Ishikawa (cell line): ENCODE data around the gene SERPINA6.

Source experiments
- CEBPB ChIP-seq: IDR thresholded peaks from 2 replicates; pipeline ENCODE4 v1.6.1; 2012
- CREB1 ChIP-seq: IDR thresholded peaks from 2 replicates; pipeline ENCODE4 v1.6.1; 2012; ENCODE audit warnings: low read depth
- EGR1 ChIP-seq: IDR thresholded peaks from 2 replicates; pipeline ENCODE4 v1.6.1; 2012
- EP300 ChIP-seq: IDR thresholded peaks from 2 replicates; pipeline ENCODE4 v1.6.1; 2012; ENCODE audit warnings: borderline replicate concordance
- FOXM1 ChIP-seq: IDR thresholded peaks from 2 replicates; pipeline ENCODE4 v1.6.1; 2012; ENCODE audit warnings: low read depth, borderline replicate concordance
- NFIC ChIP-seq: IDR thresholded peaks from 2 replicates; pipeline ENCODE4 v1.6.1; 2012
- RAD21 ChIP-seq: IDR thresholded peaks from 2 replicates; pipeline ENCODE4 v1.6.1; 2012; ENCODE audit warnings: low read depth
- TAF1 ChIP-seq: IDR thresholded peaks from 2 replicates; pipeline ENCODE4 v1.6.1; 2012; ENCODE audit warnings: low read depth, mild to moderate bottlenecking
- TCF12 ChIP-seq: IDR thresholded peaks from 2 replicates; pipeline ENCODE4 v1.6.1; 2012; ENCODE audit warnings: low read depth
- TEAD4 ChIP-seq: IDR thresholded peaks from 2 replicates; pipeline ENCODE4 v1.6.1; 2012
- YY1 ChIP-seq: IDR thresholded peaks from 2 replicates; pipeline ENCODE4 v1.6.1; 2012; ENCODE audit warnings: low read depth
- ZBTB7A ChIP-seq: IDR thresholded peaks from 2 replicates; pipeline ENCODE4 v1.6.1; 2012; ENCODE audit warnings: low read depth
- TF ChIP-seq, protein P1 (sequence below): IDR thresholded peaks from 2 replicates; pipeline ENCODE4 v1.6.1; 2012
- TF ChIP-seq, protein P2 (sequence below): IDR thresholded peaks from 2 replicates; pipeline ENCODE4 v1.6.1; 2012
- TF ChIP-seq, protein P3 (sequence below): IDR thresholded peaks from 2 replicates; pipeline ENCODE4 v1.6.1; 2012; ENCODE audit warnings: low read depth, mild to moderate bottlenecking

The SERPINA6 gene

GRCh38 chr14:94355191-94355794 lies 32.2 kb upstream of the SERPINA6 start:
- TF ChIP-seq, protein P1, sequence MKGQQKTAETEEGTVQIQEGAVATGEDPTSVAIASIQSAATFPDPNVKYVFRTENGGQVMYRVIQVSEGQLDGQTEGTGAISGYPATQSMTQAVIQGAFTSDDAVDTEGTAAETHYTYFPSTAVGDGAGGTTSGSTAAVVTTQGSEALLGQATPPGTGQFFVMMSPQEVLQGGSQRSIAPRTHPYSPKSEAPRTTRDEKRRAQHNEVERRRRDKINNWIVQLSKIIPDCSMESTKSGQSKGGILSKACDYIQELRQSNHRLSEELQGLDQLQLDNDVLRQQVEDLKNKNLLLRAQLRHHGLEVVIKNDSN, result no peak
- TF ChIP-seq, protein P2, sequence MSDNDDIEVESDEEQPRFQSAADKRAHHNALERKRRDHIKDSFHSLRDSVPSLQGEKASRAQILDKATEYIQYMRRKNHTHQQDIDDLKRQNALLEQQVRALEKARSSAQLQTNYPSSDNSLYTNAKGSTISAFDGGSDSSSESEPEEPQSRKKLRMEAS, result no peak
- no peak for TF ChIP-seq FOXM1
- TF ChIP-seq TEAD4, result no peak
- no peak for TF ChIP-seq YY1
- 0 out of 2 replicates have a peak, but pooled peaks have one; percentile 1 for TF ChIP-seq RAD21

DNA sequence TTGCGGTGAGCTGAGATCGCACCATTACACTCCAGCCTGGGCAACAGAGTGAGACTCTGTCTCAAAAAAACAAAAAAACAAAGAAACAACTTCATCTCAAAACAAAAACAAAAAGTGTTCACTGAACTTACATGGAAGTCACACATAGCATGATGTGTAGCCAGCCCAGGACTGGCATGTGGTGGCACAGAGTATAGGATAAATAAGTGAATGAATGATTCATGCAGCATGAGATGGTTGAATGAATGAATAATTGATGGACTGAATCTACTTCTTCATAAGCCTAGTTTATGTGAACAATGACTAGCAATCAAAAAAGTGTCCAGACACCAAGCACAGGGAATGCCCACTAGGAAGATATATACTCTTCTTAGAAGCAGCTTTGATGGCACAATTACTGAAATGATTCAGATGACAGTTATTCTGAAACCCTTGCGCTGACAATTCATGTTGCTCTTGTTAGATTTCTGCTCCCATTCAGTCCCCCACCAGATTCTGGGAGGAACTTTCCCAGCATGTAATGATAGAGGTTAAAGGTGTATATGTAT lies 31.6 kb upstream of the SERPINA6 start:
- TF ChIP-seq YY1 (no peak), RAD21 (no peak), CEBPB (no peak), CREB1 (no peak), FOXM1 (no peak)
- TF ChIP-seq, protein P1, result no peak

DNA sequence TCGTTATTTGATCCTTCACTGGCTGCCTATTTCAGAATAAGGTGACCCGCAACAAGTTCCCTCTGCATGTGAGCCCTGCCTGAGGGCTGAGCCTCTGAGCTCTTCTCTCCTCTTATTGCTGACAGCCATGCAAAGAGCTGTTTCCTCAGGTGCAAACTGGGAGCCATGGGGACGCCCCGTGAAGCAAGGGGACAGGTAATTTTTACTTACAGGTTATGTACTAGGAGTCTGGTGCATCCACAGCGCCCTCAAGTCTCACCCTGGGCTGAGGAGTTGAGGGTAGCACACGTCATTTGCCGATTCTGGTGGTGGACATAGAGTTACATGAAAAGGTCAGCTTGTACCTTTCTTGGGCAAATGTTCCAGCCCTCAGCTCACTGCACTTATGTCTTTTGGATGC lies 26.1 kb upstream of the SERPINA6 start:
- TF ChIP-seq CEBPB, result no peak
- TF ChIP-seq, protein P1, result no peak
- TF ChIP-seq ZBTB7A, result no peak
- TF ChIP-seq TAF1, result no peak

DNA sequence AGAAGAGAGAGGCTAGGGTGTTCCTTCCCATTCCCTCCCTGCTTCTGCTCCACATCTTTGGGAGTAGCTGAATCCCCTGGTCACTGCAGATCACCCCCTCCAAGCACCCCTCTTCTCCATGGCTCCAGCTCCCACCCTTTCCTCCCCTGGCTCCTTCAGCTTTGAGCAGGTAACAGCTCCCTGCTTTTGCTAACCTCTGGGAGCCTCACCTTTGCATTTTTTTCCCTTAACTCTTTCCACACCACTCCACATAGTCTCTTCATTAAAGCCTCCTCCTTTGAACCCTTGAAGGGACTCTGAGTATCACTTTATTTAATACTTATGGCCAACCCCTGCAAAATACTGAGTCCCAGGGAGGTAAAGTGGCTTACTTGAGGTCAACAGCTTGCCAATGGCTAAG lies 25.7 kb upstream of the SERPINA6 start:
- no peak for TF ChIP-seq CREB1
- no peak for TF ChIP-seq EP300
- no peak for TF ChIP-seq EGR1
- TF ChIP-seq, protein P1, result no peak
- TF ChIP-seq TCF12, result no peak
- TF ChIP-seq, protein P2, result no peak
- TF ChIP-seq, protein P3, sequence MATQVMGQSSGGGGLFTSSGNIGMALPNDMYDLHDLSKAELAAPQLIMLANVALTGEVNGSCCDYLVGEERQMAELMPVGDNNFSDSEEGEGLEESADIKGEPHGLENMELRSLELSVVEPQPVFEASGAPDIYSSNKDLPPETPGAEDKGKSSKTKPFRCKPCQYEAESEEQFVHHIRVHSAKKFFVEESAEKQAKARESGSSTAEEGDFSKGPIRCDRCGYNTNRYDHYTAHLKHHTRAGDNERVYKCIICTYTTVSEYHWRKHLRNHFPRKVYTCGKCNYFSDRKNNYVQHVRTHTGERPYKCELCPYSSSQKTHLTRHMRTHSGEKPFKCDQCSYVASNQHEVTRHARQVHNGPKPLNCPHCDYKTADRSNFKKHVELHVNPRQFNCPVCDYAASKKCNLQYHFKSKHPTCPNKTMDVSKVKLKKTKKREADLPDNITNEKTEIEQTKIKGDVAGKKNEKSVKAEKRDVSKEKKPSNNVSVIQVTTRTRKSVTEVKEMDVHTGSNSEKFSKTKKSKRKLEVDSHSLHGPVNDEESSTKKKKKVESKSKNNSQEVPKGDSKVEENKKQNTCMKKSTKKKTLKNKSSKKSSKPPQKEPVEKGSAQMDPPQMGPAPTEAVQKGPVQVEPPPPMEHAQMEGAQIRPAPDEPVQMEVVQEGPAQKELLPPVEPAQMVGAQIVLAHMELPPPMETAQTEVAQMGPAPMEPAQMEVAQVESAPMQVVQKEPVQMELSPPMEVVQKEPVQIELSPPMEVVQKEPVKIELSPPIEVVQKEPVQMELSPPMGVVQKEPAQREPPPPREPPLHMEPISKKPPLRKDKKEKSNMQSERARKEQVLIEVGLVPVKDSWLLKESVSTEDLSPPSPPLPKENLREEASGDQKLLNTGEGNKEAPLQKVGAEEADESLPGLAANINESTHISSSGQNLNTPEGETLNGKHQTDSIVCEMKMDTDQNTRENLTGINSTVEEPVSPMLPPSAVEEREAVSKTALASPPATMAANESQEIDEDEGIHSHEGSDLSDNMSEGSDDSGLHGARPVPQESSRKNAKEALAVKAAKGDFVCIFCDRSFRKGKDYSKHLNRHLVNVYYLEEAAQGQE, result no peak
- no peak for TF ChIP-seq CEBPB
- TF ChIP-seq TEAD4, result no peak
- no peak for TF ChIP-seq TAF1
- no peak for TF ChIP-seq NFIC

GRCh38 chr14:94346841-94347240 lies 23.7 kb upstream of the SERPINA6 start:
- TF ChIP-seq NFIC (no peak), CEBPB (no peak), YY1 (no peak), EGR1 (no peak), EP300 (no peak), CREB1 (no peak), ZBTB7A (no peak), TCF12 (no peak), RAD21 (no peak)
- TF ChIP-seq, protein P2, result no peak
- TF ChIP-seq, protein P1, result no peak
- TF ChIP-seq, protein P3, result no peak
